Activated gamma-delta T cell (primary cell): ENCODE results near the gene PASK.
A peak's percentile ranks its signal among the peaks of the same experiment; 100 is the strongest.
"Not testable (repeated sequence)": the region's sequence is repeated elsewhere in the genome, so short reads cannot be mapped to it uniquely, and the experiment has no call there.

Experiments
- DNase-seq: peaks from one replicate; lab custom pipeline; 2025; lab: John Stamatoyannopoulos, UW

Gene PASK

DNA sequence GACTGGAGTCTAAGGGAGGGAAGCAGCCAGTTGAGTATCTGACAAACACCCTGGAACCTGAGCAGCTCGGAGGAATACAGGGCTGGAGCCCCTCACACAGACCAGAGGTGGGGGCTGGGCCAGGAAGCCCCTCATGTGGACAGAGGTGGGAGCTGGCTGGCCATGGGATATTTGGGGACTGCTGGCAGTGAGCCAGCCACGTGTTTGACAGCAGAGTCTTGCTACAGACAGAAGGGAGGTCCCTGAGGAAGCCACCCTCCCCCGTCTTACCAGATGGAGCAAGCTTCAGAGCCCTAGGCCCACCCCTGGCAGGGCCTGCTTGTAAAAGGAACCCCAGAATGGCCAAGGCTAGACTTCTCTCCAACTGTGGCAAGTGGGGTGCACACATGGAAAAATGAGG is 43.6 kb downstream of the PASK start:
- no peak for DNase-seq

DNA sequence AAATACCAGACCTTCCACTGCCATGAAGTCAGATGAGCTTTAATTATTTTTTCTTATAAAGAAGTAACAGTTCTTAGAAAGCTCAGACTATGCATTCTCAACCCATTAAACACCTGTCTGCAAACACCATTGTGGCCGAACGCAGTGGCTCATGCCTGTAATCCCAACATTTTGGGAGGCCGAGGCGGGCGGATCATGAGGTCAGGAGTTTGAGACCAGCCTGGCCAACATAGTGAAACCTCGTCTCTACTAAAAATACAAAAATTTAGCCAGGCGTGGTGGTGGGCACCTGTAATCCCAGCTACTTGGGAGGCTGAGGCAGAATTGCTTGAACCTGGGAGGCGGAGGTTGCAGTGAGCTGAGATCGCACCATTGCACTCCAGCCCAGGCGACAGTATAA is 44.7 kb downstream of the PASK start:
- not testable (repeated sequence) for DNase-seq

DNA sequence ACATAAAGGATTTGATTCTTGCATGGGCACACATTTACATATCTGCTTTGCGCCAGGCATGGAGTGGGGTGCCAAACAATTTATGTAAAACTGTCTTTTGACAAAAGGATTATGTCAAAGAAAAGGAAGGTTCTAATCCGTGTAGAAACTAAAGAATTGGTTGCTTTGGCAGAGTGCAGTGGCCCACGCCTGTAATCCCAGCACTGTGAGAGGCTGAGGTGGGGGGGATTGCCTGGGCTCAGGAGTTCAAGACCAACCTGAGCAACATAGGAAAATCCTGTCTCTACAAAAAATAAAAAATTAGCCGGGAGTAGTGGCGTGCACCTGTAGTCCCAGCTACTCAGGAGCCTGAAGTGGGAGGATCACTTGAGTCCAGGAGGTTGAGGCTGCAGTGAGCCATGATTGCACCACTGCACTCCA is 46.1 kb downstream of the PASK start:
- no peak for DNase-seq

DNA sequence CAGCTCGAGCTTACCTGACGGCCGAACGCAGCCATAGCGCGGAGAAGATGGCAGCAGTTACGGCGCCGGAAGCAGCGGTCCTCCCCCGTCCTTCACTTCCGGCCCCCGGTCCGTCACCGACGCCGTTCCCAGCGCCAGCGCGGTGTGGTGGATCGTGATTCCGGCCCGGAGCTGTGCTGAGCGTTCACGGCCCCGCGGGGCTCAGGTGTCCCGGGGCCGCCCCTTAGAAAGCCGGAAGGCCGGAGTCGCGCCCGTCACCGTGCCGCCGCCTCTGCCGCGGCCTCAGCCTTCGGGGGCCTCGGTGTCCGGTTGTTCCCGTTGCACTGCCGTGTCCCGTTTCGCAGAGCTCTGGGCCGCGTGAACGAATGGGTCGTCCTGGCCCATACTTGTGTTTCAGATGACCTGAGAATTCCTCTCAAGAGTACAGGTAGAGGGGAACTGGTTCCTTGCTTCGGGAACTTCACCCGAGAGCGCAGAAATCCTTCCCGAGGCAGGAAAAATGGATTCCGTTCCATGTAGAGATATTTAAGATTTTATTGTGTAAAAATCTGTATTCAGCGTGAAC is 47.0 kb downstream of the PASK start, which contains the start of gene MTERF4:
Gene MTERF4 (minus strand): TSS at position 49 of the 565 bp plus-strand sequence. CDS start 14 bp downstream, at position 35.
- peak; percentile 74 for DNase-seq

DNA sequence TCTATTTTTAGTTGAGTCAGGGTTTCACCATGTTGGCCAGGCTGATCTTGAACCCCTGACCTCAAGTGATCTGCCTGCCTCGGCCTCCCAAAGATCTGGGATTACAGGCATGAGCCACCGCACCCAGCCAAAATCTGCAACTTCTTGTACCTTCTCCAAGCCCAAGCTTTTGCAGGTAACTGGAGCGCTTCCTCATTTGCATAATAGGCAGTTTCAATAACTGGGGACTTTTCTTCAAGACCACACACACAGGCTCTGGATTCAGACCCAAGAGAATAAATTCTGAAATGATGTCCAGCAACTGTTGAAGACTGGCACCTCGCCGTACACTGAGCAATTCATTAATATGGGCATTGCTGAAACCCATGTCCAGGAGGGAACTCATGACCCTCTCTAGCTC is 50.0 kb downstream of the PASK start:
- DNase-seq = no peak

DNA sequence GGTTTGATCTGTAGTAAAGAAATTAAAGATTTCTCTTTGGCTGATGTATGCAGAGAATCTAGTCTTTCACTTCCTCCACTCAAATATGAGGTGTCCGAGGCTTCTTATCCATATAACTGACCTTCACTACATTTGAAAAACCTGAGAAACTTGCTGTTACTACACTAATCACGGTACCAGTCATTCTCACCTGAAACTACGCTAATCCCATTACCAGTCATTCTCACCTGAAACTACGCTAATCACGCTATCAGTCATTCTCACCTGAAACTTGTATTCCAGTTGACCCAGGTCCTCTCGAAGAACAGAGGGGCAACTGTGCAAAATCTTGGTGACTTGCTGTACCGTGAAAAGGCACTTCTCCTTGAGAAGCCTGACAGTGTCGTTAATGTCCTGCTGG is 52.3 kb downstream of the PASK start:
- DNase-seq = no peak

DNA sequence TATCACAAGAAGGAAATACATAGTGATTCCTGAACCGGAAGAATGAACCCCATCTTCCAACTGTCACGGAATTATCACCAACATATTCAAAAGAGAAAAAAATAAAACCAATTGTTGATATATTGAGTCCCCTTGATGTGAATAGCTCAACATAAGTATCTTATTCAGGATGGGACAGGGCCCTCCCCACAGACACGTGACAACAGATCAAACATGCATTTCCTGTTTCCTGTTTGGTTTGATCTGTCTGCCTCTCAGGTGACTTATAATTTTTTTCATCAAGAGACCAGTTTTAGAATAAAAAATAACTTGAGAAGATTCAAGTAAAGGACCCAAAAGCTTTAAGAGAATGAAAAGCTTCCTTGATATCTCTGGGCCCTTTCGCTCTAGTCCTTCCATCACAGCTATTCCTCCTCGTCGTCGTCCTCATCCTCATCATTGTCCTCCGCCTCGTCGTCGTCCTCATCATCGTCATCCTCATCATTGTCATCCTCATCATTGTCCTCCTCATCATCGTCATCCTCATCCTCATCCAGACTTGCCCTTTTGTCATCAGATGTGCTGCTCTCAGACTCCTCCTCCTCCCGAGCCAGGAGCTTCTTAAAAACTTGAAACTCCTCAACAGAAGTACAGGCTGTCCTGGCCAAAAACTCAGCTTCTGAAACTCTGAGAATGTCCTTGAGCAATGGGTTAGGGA is 53.5 kb downstream of the PASK start:
- no peak for DNase-seq

DNA sequence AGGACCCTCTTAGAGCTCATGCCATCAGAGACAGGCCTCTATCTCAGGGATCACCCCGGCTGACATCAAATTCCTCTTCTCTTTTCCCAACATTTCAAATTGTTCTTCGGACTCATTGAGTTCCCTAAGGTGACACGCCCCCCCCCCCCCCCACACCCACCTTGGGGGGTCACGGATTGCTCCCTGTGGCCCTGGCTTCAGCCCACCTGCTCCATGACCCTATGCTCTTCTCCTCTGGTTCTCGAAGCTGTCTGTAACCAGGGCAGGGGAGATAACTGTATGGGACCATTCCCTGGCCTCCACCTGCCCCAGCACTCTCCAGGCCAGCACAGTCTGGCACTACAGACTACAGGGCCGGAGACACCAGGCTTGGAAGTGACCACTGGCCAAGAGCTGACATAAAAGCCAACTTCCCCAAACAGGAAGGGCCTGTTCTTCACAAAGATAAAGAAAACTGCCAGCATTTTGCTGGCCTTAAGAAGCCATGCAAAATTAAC is 54.3 kb downstream of the PASK start:
- DNase-seq = no peak

DNA sequence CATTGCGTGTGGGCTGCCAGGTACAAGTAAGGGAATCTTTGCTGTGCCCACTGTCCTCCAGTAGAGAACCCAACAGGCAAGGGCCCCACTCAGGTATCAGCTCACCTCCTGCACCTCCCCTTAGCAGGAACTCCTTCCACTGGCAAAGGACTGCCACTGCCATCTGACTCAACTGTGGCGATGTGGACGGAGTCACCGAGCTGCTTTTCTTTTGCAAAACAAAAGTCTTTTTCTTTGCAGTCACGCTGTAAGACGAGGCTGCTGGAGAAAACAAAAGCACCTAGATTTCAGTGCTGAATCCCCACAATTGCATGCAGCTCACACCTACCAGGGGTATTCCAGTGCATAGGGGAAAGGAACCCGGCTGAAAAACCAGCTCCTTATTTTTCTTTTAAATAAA is 55.1 kb downstream of the PASK start:
- no peak for DNase-seq

DNA sequence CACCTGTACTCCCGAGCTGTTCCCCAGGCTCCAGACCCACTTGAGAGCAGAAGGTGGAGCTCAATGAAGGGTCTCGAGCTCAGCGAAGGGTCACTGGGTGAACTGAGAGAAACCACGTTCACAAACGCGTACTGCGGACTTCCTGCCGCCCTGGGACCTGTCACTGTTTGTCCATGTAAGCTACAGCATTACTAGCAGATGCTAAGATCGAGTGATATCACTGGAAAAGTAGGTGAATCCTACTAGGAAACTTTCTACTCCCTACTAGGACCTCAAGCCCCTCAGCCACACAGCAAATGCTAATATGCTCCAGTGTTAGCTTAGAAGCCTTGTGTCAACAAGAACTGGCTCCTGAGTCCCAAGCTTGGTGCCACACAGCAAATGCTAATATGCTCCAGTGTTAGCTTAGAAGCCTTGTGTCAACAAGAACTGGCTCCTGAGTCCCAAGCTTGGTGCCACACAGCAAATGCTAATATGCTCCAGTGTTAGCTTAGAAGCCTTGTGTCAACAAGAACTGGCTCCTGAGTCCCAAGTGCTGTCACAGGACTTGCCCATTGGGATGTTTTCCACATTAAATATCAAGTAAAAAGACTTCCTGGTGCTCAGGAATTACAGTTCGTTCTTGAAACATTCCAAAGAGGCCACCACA is 56.0 kb downstream of the PASK start:
- DNase-seq = not testable (repeated sequence)

DNA sequence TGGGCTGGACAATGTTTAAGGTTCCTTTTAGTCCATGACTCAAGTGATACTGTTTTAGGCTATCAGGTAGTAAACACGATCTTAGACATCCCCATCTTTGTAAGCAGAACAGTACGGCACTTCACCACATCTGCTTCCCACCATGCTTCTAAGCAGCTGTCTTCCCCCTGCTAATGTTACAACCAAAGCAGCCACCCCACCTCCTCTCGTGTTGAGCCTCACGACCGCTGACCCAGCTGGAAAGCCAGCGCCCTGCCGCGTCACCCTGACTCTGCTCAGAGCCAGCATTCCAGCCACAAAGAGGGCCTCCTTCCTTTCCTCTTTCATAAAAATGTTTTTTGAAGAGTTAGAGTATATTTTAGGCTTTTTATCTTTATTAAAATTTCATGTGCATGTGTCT is 56.6 kb downstream of the PASK start:
- no peak for DNase-seq

DNA sequence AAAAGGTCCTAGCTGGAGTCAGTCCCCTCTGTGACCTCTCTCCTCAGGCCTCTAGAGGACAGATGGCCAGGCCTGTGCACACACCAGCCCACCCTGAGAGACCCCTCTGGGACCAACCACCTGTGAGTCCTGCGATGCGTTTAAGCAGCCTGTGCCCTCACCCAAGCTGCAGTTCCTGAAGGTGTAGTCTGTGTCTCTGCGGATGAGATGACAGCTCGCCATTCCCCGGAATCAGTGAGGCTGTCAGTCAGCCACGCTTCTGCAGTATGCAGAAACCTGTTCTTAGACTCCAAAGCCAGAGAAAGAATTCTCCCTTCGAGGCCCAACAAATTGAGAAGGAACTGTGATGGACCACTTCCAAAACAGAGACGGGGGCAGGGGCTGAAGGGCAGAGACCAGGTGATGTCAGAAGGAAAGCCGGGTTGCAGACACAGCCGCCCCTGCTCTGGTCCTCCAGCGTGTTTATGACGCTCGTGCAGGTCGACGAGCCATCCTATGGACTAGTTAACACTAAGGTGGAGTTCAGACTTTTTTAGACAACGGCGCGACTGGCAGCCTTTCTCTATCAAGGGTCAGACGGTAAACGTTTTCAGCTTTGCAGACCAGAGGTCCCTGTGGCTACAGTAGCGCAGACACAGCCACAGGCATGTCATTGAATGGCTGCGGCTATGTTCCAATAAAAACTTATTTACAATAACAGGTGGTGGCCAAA is 57.4 kb downstream of the PASK start:
- no peak for DNase-seq

DNA sequence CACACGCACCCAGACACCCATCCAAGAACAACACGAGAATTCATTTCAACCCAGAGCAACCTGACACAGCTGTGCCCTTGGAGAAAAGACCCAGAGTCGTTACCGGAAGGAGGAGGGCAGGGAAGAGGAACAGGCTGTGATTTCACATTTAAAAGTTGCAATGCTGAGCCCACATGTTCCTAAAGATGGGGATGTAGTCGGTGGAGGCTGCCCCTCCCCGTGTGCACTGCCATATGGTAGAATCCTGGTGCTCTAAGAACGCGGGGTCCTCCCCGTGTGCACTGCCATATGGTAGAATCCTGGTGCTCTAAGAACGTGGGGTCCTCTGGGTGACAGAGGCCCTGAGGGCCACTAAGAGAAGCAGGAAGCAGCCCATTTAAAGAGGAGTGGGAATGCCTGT is 58.1 kb downstream of the PASK start:
- DNase-seq = no peak

DNA sequence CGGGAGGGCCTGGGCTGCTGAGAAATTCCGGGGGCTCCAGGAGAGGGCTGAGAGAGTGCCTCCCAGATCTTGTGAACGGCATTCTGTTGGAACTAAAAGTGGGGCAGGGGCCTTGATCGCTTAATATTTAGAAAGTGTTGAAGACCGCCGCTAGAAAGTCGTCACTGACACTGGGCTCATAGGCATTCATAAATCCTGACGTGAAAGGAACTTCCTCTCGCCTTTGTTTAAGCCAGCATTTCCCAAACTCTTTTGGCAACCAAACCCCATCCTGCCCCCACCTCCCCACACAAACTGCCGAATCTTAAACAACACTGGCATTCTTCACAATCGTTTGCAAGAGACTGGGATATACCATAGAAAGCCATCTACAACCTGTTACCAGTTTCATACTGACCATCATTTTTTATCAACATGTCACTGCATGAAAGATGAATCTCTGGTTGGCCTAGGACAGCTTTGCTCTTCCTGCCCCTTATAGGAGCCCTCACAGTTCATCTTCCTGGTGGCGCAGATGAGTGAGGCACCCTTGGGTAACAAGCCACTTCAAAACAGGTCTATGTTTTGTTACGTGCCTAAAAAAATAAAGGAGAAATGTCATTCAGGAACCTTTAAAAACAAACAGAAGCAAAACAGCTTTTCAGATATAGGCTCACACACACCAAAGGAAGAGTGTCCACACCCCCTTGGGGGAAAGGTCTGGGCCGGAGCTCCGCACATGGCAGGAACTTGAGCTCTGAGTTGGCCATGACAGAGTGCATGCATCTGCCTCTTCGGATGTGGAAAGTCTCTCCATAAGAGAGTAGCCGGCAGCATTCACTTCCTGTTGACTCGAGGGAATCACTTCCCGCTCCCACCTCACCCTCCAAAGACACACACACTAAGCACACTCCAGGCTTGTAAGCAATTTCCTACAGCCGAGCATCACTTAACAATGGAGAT is 60.2 kb downstream of the PASK start:
- DNase-seq = no peak

DNA sequence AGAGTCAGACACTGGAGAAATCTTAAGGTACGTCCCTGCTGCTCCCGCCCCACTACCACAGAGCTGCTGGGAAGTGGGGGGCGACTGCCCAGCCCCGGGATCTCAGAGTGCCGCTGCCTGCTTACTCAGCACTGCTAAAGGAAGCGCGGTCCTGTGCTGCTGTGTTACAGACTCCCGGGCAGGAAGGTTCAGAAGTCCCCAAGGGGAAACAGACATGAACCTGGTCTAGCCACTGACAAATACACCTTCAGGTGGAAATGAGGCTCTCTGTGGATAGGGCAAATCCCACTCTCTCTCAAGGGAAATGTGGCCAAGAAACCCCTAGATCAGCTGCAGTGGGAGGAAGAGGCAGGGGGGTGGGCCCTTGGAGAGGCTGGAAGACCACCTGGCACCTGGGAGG is 60.9 kb downstream of the PASK start:
- DNase-seq = no peak

DNA sequence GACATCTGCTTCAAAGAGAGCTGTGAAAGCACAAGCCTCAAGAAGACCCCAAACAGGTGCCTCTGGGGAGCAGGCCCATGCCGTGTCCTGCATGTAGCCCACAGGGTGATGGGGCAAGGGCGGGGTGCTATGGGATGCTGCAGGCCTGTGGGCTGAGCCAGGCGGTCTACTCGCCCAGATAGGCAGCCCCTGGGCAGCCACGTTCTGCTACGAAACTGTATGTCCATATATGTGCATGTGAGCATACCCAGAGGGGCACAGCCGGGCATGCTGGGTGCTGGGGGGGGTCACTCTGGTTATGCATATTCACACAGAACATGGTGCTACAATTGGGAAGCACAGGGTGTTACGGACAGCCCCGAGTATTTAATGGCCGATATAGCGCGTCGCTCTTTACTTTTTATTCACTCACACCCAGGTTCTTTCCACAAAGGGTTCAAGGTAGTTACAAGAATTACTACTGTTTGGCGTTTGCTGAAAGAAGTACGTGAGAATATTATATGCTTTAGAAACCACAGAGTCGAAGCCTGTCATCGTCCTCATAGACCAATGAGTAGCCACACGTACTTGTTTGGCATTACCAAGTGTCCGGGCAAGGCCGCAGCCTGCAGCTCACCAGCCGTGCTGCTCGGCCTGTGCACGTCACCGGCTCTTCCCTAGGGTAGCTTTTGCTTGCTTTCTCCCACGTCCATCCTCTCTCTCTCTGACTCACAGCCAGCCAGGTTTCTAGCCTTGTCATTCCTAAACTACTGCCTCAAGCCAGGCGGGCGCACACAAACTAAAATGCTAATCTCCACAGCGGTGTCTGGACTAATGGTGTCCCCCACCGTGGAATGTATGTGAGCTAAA is 61.6 kb downstream of the PASK start:
- no peak for DNase-seq

DNA sequence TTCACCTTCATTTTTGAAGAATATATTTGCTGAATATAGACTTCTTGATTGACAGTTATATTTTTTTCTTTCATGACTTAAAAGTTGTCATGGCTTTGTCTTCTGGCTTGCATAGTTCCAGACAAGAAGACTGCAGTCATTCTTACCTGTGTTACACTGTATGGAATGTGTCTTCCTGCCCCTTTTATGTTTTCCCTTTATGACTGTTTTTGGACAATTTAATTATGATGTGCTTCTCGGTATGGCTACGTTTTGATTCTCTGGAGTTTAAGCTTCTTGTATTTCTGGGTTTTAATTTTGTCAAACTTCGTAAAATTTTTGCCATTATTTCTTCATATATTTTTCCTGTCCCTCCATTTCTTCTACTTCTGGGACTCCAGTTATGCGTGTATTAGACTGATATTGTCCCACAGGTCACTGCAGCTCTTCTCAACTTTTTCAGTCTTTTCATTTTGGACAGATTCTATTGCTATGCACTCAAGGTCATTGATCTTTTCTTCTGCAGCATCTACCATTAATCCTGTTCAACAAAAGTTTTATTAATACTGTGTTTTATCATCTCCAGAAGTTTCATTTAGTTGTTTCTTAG is 64.3 kb downstream of the PASK start:
- DNase-seq = no peak

DNA sequence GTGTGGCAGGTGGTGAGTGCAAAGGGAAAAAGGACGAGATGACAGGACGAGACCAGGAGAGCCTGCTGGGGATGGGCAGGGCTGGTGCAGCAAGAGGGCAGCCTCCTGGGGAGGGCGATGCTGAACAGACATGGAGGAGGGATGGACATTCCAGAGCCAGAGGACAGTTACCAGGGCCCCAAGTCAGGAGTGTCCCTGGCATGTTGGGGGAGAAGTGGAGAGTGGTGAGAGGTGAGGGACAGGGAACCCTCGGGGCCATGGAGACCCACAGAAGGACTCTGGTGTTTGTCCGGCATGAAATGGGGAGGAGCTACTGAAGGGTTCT is 66.2 kb downstream of the PASK start:
- no peak for DNase-seq

DNA sequence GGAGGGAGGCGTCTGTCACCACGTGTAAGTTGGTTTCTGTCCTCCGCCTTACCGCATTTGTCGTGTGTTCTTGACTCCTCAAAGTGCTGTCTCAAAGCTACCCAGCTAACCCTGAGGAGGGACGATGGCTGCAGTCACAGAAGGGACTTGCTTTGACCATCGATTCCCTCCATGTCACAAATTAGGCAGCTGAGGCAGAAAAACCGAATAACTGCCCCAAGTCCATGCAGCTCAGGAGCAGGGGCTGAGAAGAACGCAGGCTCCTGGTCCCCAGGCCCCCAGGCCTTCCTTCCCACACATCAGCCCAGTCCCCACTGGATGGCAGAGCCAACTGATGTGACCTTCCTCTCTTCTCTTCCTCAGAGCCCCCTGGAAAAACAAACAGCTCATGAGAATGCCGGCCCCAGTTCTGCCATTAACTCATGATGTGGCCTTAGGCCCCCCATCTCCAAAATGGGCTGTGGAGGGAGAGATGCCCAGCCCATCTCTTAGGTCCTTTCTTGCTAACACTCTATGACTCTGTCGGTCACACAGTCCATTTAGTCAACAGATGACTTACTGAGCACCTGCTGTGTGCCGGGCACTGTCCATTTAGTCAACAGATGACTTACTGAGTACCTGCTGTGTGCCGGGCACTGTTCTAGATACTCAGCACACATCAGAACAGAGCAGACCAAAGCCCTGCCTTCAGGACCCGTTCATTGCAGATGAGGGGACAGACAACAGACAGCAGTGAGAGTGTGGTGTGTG is 66.8 kb downstream of the PASK start:
- DNase-seq = no peak
